ENCODE measurements around the gene BORCS5. TPM values are rescaled to one million over a fixed set of nuclear protein-coding genes. Genes with fewer than 3 reads are reported as not detected.
"Not testable (repeated sequence)": the region's sequence is repeated elsewhere in the genome, so short reads cannot be mapped to it uniquely, and the experiment has no call there.

The BORCS5 gene
- total RNA-seq, 2 donors from 2014 or later = 7.4 to 10.5 TPM

DNA sequence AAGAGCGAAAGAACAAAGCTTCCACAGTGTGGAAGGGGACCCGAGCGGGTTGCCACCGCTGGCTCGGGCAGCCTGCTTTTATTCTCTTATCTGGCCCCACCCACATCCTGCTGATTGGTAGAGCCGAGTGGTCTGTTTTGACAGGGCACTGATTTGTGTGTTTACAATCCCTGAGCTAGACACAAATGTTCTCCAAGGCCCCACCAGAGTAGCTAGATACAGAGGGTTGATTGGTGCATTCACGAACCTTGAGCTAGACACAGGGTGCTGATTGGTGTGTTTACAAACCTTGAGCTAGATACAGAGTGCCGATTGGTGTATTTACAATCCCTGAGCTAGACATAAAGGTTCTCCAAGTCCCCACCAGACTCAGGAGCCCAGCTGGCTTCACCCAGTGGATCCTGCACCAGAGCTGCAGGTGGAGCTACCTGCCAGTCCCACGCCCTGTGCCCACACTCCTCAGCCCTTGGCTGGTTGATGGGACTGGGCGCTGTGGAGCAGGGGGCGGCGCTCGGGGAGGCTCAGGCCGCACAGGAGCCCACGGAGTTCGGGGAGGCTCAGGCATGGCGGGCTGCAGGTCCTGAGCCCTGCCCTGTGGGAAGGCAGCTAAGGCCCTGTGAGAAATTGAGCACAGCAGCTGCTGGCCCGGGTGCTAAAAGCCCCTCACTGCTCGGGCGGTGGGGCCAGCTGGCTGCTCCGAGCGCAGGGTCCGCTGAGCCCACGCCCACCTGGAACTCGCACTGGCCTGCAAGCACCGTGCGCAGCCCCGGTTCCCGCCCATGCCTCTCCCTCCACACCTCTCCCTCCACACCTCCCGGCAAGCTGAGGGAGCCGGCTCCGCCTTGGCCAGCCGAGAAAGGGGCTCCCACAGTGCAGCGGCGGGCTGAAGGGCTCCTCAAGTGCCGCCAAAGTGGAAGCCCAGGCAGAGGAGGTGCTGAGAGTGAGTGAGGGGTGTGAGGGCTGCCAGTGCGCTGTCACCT, 115.4 kb downstream of the BORCS5 start:
- ATAC-seq; DNase-seq; intact Hi-C loops (cut with DNase I): not testable (repeated sequence)

DNA sequence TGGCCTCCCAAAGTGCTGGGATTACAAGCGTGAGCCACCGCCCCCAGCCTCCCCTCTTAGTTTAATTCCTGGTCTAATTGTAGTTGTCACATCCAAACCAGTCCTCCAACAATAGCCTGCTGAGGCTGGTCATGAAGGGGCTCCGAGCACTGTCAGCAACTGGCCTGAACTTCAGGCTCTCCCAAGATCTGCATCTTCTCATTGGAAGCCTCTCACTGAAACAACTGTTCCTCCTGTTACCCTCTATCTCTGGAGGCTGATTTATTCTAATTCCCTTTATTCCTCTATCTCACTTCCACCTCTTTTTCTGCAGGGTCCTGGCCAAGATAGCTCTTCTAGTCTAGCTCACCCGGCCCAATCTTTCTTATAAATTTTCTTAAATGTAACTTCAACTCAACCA, 116.3 kb downstream of the BORCS5 start:
- ATAC-seq (no peak), DNase-seq (no peak)
- intact Hi-C loops (cut with DNase I) = no loop called here

DNA sequence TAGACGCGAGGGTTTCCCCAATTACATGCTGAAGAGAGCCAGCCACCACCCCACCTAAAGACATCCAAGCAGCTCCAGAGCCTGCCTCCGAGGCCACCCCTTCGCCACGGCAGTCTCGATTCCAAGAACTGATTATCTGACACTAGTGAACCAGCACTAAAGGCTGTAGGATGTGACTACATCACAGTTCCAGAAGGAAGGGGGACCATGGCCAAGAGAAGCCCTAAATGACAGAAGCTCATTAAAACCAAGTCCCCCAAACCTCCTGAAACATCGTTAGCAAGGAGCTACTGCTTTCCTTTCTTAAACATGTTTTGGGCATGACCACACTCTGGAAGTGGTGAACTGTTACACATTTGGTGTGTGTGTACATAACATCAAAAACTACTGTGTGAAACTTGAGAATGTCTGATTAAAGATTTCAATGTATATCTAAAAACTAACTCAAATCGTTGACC, 117.6 kb downstream of the BORCS5 start:
- ATAC-seq (no peak), DNase-seq (no peak)
- intact Hi-C loops (cut with DNase I) = no loop called here

DNA sequence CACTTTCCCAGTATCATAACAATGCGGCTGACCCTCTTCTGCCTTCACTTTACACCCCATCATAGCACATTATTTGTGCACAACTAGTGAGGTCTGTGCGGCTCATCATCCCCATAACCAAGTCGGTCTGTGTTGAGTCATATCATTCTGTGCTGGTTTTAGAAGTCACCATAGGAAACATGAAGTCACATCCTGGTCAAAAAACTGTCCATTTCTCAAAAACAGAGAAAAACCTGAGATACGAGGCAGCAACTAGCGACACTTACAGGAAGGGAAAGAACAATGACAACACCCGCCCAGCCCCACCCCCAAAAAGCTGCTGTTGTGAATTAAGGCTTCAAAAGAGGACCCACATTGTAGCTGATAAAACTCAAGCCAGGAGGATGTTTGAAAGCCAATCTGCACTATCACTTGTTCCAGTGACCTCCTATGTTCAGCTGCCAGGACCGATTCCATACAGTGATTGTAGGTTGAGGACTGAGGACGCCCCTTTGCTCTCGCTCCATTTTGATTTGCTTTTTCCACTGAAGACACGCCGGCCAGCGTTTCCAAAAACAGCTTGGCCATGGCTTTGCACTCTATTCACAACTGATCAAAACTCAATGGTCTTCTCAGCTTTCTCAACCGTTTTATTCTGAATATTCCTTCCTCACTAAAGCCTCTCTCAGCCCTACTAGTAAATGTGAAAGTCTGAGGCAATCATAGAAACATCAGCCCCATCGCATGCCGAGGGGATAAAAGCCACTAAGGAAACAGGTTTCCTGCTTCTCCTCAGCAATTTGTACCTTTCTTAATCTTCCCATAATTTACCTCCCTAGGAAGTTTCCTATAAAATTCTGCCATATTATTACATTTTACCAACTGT, 118.3 kb downstream of the BORCS5 start:
- no peak for DNase-seq
- ATAC-seq = peak; percentile 59 to 73
- intact Hi-C loops (cut with DNase I) = no loop called here

DNA sequence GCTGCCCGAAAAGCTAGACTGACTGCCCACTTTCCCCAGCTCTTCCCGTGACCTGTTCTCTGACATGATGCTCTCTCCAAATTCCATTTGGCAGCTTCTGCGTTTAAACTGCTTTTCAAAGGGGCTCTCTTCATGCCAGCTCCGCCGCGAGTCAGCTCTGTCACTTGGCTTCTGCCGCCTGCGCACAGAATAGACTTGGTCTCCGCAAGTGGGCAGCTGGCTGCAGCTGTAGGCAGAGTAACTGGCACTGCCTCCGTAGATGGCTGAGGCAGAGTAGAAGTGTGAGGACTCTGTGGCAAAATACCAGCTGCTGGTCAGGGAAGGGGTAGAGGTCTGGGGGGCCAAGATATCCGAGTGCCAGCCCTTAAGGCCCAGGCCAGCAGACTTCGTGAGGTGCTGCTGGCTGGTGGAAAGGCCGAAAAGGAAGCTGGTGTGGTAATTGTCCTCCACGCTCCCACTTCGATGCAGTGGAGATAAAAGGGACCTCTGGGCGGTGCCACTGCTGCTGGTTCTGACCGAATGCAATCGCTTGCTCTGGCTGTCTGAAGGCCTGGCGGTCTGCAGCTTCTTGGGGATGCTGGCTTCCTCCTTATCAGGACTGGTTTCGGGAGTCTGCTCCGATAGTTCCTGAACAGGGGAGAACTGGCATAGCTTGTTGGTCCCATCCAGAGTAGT, 120.1 kb downstream of the BORCS5 start:
- intact Hi-C loops (cut with DNase I) = no loop called here
- DNase-seq (no peak), ATAC-seq (no peak)

DNA sequence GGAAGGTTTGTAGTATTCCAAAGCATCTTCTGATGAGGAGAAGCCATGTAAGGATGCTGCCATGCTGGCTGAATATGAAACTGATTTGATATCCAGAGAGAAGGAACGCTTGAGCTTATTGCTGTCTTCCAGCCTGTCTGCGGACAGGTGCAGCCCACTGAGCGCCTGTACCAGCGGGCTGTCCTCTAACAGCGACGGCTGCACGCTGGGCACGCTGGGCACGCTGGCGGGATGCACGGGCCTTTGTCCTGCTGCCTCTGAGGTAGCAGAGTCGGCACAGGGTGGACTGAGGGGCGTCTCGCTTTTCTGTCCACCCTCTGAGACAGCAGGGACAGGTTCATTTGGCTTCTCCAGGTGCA, 120.6 kb downstream of the BORCS5 start:
- ATAC-seq (no peak), DNase-seq (no peak)
- intact Hi-C loops (cut with DNase I) = no loop called here

DNA sequence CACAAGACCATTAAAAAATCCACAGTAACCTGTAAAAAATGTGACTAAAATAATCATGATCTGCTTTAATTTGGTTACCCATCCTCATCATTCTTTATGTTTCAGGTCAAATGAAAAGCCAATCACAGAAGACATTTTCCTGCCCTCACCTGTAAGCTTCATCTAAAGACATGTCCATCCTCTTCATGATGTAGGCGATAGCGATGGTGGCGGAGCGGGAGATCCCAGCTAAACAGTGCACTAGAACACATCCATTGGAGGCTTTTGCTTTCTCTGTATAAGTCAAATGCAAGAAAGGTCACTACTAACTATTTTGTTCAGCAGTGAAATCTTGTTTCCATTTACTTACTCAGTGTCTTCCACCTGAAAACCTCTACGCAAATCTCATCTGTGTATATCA, 123.2 kb downstream of the BORCS5 start:
- intact Hi-C loops (cut with DNase I) = no loop called here
- DNase-seq (no peak), ATAC-seq (no peak)

DNA sequence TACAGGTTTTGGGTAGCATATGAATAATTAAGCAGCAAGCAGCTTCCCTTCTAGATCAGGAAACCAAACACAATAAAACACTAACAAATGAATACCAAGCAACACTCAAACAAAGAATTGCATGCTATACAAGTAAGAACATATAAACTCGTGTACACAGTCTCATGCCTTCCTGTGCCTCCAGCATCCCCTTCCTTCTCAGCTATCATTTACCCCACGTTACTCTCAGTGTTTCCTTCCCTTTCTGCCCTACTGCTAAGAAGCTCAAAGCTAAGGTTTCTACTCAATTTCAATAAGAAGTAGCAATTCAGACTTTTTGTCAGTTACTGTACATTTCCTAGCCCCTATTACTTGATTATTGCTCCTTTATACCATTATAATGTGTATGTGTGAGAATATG, 124.8 kb downstream of the BORCS5 start:
- ATAC-seq (no peak), DNase-seq (no peak)
- intact Hi-C loops (cut with DNase I) = no loop called here

DNA sequence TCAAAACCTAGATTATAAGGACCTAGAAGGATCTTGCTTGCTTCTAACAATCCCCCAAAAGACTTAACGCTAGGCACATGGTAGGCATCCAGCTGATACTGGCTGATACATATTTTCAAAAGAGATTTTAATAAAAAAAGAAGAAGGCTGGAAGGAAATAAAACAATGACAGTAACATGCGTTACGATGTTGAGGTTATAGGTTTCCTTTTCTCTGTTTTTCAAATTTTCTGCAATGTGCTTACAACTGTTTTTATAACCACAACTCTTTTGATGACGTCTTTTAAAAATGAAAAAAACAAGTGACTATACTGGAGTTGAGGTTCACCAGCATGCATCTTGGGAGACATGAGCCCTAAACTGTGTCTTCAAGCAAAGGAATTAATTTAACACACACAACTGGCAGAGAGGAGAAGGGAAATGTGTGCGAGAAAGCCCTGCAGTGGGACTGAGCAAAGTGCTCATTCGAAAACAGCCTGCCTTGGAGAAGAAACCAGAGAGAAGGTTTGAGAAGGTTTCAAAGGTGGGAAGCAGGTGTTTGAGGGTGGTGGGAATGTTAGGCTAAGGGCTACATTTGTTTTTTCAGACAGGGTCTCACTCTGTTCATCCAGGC, 125.4 kb downstream of the BORCS5 start:
- DNase-seq = no peak
- intact Hi-C loops (cut with DNase I) = no loop called here
- peak in 1 of 2 donors; percentile 38 for ATAC-seq

DNA sequence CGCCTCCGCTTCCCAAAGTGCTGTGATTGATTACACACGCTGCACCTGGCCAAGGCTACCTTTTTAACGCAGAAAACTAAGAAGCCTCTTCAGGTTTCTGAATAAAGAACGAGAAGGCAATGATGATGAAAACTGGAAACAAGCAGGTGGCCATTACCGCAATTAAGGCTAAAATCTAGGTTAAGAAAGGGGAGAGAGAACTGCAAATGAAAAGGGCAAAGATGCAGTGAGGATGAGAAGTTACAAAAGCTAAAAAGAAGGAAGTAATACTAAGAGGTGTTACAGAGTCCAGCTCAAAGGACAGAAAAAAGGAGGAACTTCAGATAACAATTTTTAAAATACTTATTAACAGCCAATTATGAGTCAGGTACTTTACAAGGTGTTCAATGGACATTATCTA, 126.1 kb downstream of the BORCS5 start:
- DNase-seq (no peak), ATAC-seq (no peak)
- intact Hi-C loops (cut with DNase I) = no loop called here

DNA sequence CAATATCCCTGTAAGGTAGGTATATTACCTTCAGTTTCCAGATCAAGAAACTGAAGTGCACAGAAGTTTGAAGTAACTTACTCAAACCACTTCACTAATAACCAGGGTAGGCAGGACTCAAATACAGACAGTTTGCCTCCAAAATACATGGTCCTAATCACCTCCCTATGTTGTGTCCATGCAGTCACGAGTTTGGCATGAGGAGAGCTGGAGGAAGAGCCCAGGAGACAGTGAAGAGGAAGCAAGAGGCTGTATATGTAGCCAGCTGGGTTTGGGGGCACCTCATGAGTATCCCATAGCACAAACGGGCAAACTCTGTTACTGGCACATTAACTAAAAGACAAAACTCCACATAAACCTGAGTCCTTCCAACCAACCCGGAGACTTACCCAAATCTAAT, 126.6 kb downstream of the BORCS5 start:
- ATAC-seq = no peak
- intact Hi-C loops (cut with DNase I) = no loop called here
- DNase-seq = no peak

DNA sequence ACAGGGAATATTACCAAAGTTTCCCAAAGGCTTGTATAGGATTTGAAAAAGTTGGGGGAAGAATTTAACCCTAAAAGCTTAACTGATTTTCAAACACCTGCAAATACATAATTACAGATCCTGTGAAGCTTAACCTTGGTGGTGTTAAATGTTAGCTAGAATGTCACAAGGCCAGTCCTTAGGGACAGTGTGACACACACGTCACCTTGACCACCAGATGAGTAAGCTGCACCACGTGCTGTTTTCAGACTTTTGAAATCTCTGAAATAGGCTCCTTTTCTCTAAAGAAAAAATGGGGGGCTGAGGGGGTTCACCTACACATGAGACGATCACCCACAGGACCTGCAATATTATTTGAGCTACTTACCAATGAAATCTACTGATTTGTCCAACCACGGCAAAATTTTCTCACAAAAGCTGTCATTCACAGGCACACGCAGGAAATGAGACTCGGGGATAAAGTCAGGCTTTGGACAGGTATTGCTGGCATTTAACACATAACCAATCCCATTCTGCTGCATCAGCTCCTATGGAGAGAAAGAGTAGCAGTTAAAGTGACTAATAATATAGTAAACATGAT, 129.9 kb downstream of the BORCS5 start:
- ATAC-seq (no peak), DNase-seq (no peak)
- intact Hi-C loops (cut with DNase I) = no loop called here

DNA sequence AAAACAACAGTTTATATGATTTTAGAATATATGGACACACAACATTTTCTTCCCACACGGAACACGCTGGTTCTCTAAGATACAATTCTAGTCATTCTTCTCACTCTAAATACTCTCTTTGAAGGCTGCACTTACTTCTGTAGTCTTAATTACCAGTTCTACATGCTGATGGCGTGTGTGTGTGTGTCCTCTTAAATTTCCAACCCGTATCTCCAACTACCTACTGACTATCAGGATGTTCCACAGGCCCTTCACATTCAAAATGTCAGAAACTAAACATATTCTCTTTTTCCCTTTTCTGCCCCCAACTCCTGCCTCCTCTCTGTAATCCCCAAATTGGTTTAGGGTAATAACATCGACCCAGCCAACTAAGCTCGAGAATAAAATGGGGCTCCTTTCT, 130.6 kb downstream of the BORCS5 start:
- DNase-seq = no peak
- intact Hi-C loops (cut with DNase I) = no loop called here
- ATAC-seq = no peak

DNA sequence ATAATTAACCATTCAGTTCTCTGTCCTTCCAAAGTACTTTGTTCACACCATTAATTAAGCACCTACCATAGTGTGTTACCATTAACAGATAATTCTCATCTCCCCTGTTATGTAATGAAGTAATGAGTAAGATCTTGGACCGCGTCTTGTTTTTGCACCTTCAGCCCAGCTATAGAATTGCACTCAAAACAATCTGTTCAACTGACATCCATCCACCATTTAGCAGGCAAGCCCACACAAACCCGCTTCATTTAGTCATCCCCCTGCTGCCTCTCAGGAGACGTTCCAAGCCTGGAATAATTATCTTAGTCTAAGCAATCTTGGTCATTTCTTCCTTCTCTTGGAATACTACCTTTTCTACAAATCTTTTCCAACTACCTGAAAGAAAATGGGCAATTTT, 131.4 kb downstream of the BORCS5 start:
- intact Hi-C loops (cut with DNase I) = no loop called here
- no peak for DNase-seq
- no peak for ATAC-seq

DNA sequence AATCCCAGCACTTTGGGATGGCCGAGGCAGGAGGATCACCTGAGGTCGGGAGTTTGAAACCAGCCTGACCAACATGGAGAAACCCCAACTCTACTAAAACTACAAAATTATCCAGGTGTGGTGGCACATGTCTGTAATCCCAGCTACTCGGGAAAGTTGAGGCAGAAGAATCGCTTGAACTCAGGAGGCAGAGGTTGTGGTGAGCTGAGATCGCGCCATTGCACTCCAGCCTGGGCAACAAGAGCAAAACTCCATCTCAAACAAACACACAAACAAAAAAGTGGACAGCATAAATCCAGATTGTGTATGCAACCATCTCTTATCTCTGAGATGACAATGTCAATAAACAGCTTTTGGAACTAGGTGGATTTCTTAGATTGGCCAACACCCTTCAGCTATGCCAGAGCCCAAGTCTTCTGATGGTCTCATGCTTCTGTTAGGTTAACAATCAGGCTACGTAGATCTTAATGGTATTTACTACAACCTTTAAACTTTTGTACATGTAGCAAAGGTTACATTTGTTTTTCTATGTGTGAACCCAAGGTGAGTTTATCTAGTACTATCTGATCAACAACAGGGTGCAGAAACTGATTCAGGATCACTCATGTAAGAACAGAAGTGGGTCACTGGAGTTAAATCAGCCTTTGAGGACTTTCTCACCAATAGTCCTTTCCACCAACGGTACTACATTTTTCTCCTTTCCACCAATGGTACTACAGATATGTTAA, 132.1 kb downstream of the BORCS5 start:
- no peak for DNase-seq
- intact Hi-C loops (cut with DNase I) = no loop called here
- ATAC-seq = no peak

DNA sequence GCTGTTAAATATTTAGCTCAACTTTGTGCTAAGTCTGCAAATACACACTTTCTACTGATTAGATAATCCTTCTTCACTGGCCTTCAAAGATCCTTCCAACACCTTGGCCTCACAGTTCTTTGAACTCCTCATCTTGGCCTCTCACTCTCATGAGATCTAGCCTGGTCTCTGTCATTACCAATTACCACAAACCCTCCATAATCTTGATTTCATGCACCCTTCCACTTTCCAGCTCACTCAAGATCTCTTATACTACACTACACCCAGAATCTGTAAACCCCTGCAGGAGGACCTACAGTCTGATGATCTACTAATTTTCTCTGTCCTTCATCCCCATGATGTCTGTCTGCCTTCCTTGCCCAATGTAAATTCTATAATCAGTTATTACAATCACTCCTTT, 134.7 kb downstream of the BORCS5 start:
- DNase-seq = no peak
- no peak for ATAC-seq
- intact Hi-C loops (cut with DNase I) = no loop called here

DNA sequence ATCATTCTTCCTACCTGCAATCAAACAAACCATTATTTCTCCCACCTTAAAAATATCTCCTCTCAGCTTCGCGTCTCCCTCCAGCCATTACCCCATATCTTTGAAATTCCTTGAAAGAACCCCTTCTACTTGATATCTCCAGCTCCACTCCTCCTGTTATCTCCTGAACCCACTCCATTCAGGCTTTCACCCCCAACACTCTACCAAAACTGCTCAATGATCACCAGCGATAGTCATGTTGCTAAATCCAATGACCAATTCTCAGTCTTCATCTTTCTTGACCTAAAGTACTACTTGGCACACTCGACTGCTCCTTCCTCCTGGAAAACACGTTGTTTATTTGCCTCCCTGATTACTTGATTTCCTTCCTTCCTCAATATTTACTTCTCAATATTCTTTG, 135.7 kb downstream of the BORCS5 start:
- ATAC-seq (no peak), DNase-seq (no peak)
- intact Hi-C loops (cut with DNase I) = no loop called here

DNA sequence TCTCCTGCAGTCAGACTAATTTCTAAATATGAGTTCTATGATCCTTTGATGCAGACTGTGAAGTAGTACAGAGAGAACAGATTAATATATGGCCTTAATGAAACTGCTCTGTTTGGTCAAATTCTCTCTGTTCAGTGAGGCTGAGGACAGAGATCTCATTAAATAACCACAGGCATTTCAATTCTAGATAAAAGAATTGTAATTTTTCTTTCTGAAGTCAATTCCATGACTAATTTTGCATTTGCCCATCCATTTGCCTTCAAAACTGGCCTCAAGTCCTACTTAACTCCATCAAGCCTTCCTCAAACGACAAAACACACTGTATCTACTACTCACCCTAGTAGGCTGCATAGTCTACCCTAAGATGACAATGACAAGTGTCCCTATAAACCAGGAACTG, 138.7 kb downstream of the BORCS5 start:
- ATAC-seq = no peak

More for the DNA sequence above, 138.7 kb downstream of the BORCS5 start:
- intact Hi-C loops (cut with DNase I) = no loop called here
- DNase-seq = no peak

Data from left cardiac atrium (tissue), 4 donors.